PC-9 (cell line): ENCODE data around the gene MICALL2. TPM values are rescaled to one million over a fixed set of nuclear protein-coding genes. Genes with fewer than 3 reads are reported as not detected.

Experiments
- BruUV-seq: library from RNA; stranded (reverse); fragments of 400-500 nt; replicated peaks from 2 replicates; lab custom pipeline; 2021; lab: Mats Ljungman, UMichigan
- CTCF ChIA-PET: fragments of 300-600 bp; sonication (Branson Sonifier 250); formaldehyde crosslinking; loops from one replicate; lab custom pipeline; 2022; ENCODE audit warnings: antibody characterized with exemption; lab: Charles Lee
- POLR2A ChIA-PET: fragments of 300-600 bp; sonication (Branson Sonifier 250); formaldehyde crosslinking; loops from one replicate; lab custom pipeline; 2022; ENCODE audit warnings: antibody characterized with exemption; ENCODE audit not compliant: unreplicated experiment; lab: Charles Lee
- DNase-seq, 2 experiments: peaks; one replicate each; pipeline versions ENCODE4 v3.0.0 to v3.0.0-alpha.2; 2015 to 2022; ENCODE audit warnings: mixed read lengths in 1 of 2
- H2AFZ ChIP-seq: fragments of 200-600 bp; sonication (generic); 2 replicates; pipeline ENCODE4 v1.8.1; 2017; ENCODE audit warnings: antibody characterized with exemption
- H3F3A ChIP-seq: fragments of 200-600 bp; sonication (generic); 2 replicates; pipeline ENCODE4 v1.8.1; 2017; ENCODE audit warnings: antibody characterized with exemption, mild to moderate bottlenecking, low read depth; ENCODE audit not compliant: insufficient read depth
- H3K27ac ChIP-seq: fragments of 200-600 bp; sonication (generic); 2 replicates; pipeline ENCODE4 v1.6.1; 2016; ENCODE audit warnings: mixed run types
- H3K27me3 ChIP-seq: fragments of 200-600 bp; sonication (generic); 2 replicates; pipeline ENCODE4 v1.6.1; 2016; ENCODE audit warnings: low read depth, mixed run types; ENCODE audit not compliant: insufficient read depth
- H3K36me3 ChIP-seq: fragments of 200-600 bp; sonication (generic); 2 replicates; pipeline ENCODE4 v1.6.1; 2016; ENCODE audit warnings: low read depth, mixed run types
- H3K4me1 ChIP-seq: fragments of 200-600 bp; sonication (generic); replicated peaks from 2 replicates; pipeline ENCODE4 v1.6.1; 2016; ENCODE audit warnings: mixed run types; ENCODE audit not compliant: insufficient read depth
- H3K4me2 ChIP-seq: fragments of 200-600 bp; sonication (generic); 2 replicates; pipeline ENCODE4 v1.6.1; 2017; ENCODE audit warnings: mixed run types
- H3K4me3 ChIP-seq: fragments of 200-600 bp; sonication (generic); 2 replicates; pipeline ENCODE4 v1.6.1; 2016; ENCODE audit warnings: mixed run types
- H3K79me2 ChIP-seq: fragments of 200-600 bp; sonication (generic); 2 replicates; pipeline ENCODE4 v1.6.1; 2017; ENCODE audit warnings: low read depth, mixed run types
- H3K9me2 ChIP-seq: fragments of 200-600 bp; sonication (generic); 2 replicates; pipeline ENCODE4 v1.8.1; 2017; ENCODE audit warnings: mild to moderate bottlenecking; ENCODE audit not compliant: insufficient read depth
- H3K9me3 ChIP-seq: fragments of 200-600 bp; sonication (generic); 2 replicates; pipeline ENCODE4 v1.8.1; 2016; ENCODE audit warnings: low read depth; ENCODE audit not compliant: insufficient read depth
- H4K20me1 ChIP-seq: fragments of 200-600 bp; sonication (generic); 2 replicates; pipeline ENCODE4 v1.8.1; 2017; ENCODE audit not compliant: insufficient read depth
- EZH2 ChIP-seq: fragments of 200-600 bp; sonication (generic); IDR thresholded peaks from 2 replicates; pipeline ENCODE4 v1.8.0; 2017; ENCODE audit warnings: antibody characterized with exemption, low read depth
- intact Hi-C: fragments of 100-400 bp; cut with micrococcal nuclease; formaldehyde crosslinking; loops from one replicate; pipeline ENCODE4 v1.10.0; 2022; ENCODE audit not compliant: unreplicated experiment
- total RNA-seq: library from RNA; stranded (reverse); gene quantifications from 2 replicates; pipeline ENCODE4 v1.2.3, GENCODE V29; 2021
- TF ChIP-seq, protein P1 (sequence below): fragments of 200-600 bp; sonication (generic); conservative IDR thresholded peaks from 2 replicates; pipeline ENCODE4 v1.6.1; 2017; ENCODE audit warnings: mixed run types, antibody characterized with exemption, mild to moderate bottlenecking, moderate library complexity

MICALL2 gene
- total RNA-seq, 1 experiment from 2014 or later: 104 TPM

DNA sequence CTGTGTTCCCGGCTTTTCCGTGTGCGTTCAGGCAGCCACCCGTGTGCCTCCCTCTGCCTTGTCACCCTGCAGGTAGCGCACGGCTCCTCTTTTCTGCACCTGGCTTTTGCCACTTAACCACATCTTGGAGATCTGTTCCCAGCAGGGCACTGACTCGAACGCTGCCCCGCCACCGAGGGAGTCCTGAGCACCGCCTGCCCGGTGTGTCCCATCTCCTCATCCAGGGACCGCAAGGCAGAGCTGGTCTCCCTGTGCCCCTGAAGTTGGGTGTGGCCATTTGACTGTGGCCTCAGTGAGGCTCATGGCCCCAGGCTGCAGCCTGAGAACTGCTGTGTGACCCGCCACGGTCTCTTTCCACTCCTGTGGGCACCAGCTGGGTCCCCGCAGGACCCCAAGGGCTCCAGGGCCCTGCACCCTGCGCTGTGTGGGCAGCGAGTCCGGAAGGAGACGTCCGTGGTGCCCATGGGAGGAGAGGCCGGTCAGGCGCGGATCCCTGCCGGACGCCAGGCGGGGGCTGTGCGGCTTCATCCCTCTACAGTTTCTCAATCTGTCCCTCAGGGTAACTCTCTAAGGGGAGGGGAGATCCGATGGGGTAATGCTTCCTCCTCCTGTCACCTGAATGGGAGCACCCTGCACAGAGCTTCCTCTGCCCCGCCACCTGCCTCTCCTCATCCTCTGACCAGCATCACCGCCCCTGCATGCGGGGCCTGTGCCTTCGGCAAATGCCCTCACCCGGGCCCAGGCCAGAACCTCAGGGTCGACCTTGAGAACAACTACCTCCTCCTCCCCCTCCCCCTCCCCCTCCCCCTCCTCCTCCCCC lies 46.7 kb upstream of the MICALL2 start:
- Histone ChIP-seq H3K9me3 (no peaks in the 10 kb centered on the region), H3K79me2 (peaks cover 30% of the 10 kb centered on the region), H3K36me3 (0 out of 2 replicates have a peak, but pooled peaks cover 15% of the 10 kb centered on the region), H4K20me1 (peaks cover 22% of the 10 kb centered on the region), H3K4me2 (peak overlapping the region; percentile 44), H3F3A (peaks cover 25% of the 10 kb centered on the region), H2AFZ (no peak overlapping the region), H3K4me1 (peaks cover 33% of the 10 kb centered on the region), H3K27me3 (no peaks in the 10 kb centered on the region), H3K27ac (no peak overlapping the region), H3K9me2 (no peaks in the 10 kb centered on the region), H3K4me3 (no peak overlapping the region)
- intact Hi-C loops: loop anchor here (2.0 kb wide), 1 partner anchor 15 kb away; no protein-coding TSS in a partner anchor
- POLR2A ChIA-PET: interaction anchor here (0.6 to 0.7 kb wide), 2 partner anchors 47 to 50 kb away, joined by 3 to 54 read pairs; no protein-coding TSS in a partner anchor
- peak in 1 of 2 experiments; percentile 24 for DNase-seq
- no TSS peak for BruUV-seq
- no peak for TF ChIP-seq EZH2
- TF ChIP-seq, protein P1, sequence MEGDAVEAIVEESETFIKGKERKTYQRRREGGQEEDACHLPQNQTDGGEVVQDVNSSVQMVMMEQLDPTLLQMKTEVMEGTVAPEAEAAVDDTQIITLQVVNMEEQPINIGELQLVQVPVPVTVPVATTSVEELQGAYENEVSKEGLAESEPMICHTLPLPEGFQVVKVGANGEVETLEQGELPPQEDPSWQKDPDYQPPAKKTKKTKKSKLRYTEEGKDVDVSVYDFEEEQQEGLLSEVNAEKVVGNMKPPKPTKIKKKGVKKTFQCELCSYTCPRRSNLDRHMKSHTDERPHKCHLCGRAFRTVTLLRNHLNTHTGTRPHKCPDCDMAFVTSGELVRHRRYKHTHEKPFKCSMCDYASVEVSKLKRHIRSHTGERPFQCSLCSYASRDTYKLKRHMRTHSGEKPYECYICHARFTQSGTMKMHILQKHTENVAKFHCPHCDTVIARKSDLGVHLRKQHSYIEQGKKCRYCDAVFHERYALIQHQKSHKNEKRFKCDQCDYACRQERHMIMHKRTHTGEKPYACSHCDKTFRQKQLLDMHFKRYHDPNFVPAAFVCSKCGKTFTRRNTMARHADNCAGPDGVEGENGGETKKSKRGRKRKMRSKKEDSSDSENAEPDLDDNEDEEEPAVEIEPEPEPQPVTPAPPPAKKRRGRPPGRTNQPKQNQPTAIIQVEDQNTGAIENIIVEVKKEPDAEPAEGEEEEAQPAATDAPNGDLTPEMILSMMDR: no peak
- CTCF ChIA-PET: interaction anchor here (0.5 to 1.7 kb wide), 3 partner anchors 35 to 50 kb away, joined by 5 to 12 read pairs (median 7); partner anchors contain the start of gene TMEM184A

DNA sequence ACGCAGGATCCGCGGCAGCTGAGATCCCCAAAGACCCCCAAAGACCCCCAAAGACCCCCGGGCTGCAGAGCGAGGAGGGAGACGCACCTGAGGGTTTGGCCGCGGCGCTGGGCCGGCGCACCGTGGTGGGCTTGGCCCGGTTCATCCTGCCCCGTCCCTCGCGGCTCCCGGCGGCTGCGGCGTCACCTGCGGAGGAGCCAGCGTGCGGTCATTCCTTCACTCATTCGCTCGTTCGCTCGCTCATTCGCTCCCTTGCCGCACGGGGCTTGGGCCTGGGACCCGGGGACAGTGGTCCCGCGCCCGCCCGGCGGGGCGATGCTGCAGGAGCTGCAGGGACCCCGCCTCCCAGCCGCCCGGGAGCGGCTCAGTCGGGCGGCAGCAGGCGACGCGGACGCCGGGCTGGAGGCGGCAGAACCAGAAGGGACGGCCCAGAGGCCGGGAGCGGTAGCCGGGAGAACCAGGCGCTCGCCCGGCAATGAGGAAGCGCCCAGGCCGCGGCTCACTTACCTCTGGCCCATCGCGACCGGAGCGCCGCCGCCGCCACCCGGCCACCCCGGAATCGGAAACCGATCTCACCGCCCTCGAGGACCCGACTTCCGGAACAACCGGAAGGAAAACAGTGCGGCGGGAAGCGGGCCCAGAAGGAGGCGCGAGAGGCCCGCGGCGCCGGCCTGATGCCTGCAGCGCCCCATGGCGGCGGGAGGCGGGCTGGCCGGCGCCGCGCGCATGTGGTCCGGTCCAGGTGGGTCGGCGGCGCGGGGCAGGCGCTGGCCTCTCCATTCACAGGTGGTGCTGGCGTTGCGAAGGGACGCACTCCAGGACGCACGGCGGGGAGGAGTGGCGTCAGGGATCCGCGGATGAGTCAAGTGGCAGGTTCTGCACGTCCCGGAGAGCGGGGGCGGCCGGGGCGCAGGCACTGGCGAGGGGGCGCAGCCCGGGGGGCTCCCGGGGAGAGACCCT lies 44.8 kb upstream of the MICALL2 start, which contains the start of gene INTS1:
INTS1 (minus strand) TSS at position 574 of the 960 bp plus-strand sequence; CDS start at position 145, 429 bp downstream.
- Histone ChIP-seq H3K9me3 (no peaks in the 10 kb centered on the region), H3K27me3 (no peaks in the 10 kb centered on the region), H4K20me1 (peaks cover 31% of the 10 kb centered on the region), H3K36me3 (0 out of 2 replicates have a peak, but pooled peaks cover 19% of the 10 kb centered on the region), H3K4me3 (peak within 1 kb of the TSS; percentile 99), H3K79me2 (peaks cover 33% of the 10 kb centered on the region), H3K9me2 (no peaks in the 10 kb centered on the region), H3K4me2 (peak within 1 kb of the TSS; percentile 99), H3K27ac (peak within 1 kb of the TSS; percentile 45), H3K4me1 (peaks cover 33% of the 10 kb centered on the region), H3F3A (peaks cover 25% of the 10 kb centered on the region), H2AFZ (peak within 1 kb of the TSS; percentile 86)
- CTCF ChIA-PET: interaction anchor here (0.7 to 1.7 kb wide), 4 partner anchors 44 to 707 kb away, joined by 5 to 12 read pairs (median 6); partner anchors contain the start of gene TMEM184A
- POLR2A ChIA-PET: interaction anchor here (0.6 to 0.8 kb wide), 2 partner anchors 37 to 52 kb away, joined by 3 to 6 read pairs; partner anchors contain the start of gene TMEM184A
- peak; percentile 90 to 99 for DNase-seq
- TSS peak; percentile 52 for BruUV-seq
- intact Hi-C loops: loop anchor here (1.0 to 5.0 kb wide), 4 partner anchors 29 to 158 kb away; partner anchors contain the start of gene TMEM184A
- TF ChIP-seq, protein P1: peak; percentile 70
- no peak for TF ChIP-seq EZH2
